ENCODE data around the gene CYBA.
"Not testable (repeated sequence)": the region's sequence is repeated elsewhere in the genome, so short reads cannot be mapped to it uniquely, and the experiment has no call there.

The CYBA gene

GRCh38 chr16:88614818-88615580 lies 35.9 kb downstream of the CYBA start:
- no peak for DNase-seq (ENCODE audit: low read depth in 2 of 2)

DNA sequence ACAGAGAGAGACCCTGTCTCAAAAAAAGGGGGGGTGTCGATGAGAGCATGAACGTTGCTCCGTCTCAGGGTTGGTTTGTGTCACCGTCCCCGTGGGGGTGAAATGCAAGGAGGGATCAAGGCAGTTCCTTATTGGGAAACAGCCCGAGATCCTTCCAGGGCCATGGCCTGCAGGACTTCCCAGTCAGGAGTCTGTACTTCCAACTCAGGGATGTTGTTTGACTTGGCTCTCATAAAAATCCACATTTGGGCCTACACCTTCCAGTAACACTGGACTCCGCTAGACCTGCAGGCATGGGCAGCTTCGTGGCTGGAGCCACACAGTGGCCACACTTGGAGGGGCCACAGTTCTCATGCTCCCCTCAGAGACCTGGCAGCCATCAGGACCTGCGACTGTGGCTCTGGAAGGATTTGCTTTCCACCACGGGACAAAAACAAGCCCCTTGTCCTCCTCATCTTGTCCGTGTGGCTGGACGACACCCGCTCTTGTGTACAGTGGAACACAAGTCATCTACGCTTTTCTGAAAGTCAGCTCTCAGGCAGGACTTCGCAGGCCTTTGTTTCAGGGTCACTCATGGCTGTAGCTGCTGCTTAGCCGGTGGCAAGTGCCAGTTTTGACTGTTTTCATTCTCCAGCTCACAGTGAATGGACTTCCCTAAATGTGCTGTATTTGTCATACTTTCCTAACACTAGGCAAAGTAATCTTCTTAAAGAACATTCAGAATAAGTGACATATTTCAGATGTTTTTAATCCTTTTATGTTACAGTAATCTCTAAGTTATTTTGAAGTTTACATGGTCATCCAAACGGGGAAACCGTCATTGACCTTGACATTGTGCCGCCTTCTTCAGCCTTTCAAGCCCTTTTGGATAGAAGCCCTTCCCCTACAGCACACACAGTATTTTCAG lies 36.7 kb downstream of the CYBA start:
- DNase-seq (ENCODE audit: low read depth in 2 of 2), result no peak

GRCh38 chr16:88613293-88613692 lies 37.6 kb downstream of the CYBA start:
- DNase-seq (ENCODE audit: low read depth in 2 of 2), result no peak

- no peak for DNase-seq (ENCODE audit: low read depth in 2 of 2)
Observed at GRCh38 chr16:88610909-88611812, 39.7 kb downstream of the CYBA start.

GRCh38 chr16:88610080-88610479 lies 40.8 kb downstream of the CYBA start:
- no peak for DNase-seq (ENCODE audit: low read depth in 2 of 2)

- not testable (repeated sequence) for DNase-seq (ENCODE audit: low read depth in 2 of 2)
Observed at GRCh38 chr16:88609426-88609825, 41.4 kb downstream of the CYBA start.

DNA sequence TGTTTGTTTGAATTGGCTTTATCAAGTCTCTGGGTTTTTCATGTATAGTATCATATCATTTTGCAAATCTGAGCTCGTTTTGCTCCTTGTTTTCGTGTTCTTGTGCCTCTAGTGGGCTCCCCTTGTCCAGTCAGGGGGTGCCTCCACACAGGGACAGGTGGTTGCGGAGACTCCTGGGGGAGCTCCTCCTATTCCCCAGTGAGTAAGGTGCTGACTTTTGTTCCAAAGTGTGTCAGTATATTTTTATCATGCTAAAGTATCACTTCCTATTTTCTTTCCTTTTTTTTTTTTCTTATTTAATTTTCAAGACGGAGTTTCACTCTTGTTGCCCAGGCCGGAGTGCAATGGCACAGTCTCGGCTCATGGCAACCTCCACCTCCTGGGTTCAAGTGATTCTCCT lies 42.8 kb downstream of the CYBA start:
- no peak for DNase-seq (ENCODE audit: low read depth in 2 of 2)

- DNase-seq (ENCODE audit: low read depth in 2 of 2), result no peak
Observed at GRCh38 chr16:88606148-88606757, 44.6 kb downstream of the CYBA start.

DNA sequence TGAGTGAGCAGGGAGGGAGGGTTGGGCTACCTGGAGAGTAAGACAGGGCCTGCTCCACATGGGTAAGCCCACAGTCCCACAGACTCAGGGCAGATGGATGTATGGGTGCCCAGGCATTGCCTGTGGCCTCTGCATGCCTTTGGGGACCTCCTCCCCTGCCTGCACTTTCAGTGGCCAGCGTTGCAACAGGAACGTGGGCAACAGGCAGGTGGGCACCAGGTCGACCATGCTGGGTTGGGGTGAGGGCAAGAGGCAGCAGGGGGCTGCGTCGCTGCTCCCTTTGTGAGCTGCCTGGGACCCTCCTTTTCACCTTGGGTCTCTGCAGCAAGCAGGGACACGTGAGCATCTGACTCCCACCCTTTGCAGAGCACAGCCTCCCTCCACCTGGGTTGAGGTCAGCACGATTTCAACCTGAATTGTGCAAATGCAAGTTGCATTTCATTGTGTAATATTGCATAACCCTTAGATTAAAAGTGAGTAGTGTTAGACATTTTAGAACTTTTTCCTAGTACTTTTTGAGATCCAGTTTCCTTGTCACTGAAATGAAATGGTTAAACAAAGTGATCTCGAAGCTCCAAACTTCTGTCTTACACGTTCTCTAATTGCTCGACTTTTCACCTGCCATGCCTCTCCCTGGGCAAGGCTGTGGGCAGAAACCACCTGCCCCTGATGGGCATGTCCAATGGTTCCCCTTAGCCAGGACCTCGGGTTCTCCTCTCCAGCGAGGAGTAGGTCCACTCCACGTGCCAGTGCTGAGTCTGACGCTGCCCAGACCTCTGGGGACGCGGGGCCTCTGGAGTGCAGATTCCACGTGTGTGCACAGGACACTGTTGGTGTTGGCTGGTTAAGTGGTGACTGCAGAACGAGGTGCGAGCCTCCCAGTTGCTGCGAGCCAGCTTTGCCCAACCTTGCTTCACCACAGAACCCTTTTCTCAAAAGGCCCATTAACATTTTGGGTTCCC lies 45.4 kb downstream of the CYBA start:
- no peak for DNase-seq (ENCODE audit: low read depth in 2 of 2)

DNA sequence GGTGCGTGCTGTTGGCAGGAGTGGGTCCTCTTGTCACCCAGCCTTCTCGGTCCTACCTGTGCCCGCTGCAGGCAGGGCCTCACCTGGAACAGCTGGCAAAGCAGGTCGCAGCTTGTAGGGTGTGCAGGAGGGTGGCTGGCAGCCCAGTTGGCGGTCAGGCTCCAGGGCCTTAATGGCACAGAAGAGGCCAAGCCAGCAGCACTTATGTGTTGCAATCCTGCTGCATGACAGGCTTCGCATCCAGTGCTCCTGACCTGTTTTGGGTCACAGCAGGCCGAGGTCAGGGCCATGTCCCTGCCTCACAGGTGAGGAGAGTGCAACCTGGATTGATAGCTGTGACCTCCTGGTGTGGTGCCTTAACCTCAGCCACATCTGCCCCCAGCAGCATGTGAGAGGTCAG lies 48.8 kb downstream of the CYBA start:
- DNase-seq (ENCODE audit: low read depth in 2 of 2), result no peak

GRCh38 chr16:88601313-88602036 lies 49.4 kb downstream of the CYBA start:
- no peak for DNase-seq (ENCODE audit: low read depth in 2 of 2)

DNA sequence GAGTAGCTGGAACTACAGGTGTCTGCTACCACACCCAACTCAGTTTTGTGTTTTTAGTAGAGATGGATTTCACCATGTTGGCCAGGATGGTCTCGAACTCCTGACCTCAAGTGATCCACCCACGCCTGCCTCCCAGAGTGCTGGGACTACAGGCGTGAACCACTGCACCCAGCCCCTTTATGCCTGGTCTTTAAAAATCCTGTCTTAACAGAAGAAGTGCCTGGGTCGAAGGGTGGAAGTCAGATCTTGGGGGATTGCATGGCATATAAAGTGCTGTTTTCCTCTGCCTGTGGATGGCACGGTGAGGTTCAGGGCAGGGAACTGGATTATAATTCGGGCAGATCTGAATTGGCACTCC lies 50.3 kb downstream of the CYBA start:
- DNase-seq (ENCODE audit: low read depth in 2 of 2), result no peak

DNA sequence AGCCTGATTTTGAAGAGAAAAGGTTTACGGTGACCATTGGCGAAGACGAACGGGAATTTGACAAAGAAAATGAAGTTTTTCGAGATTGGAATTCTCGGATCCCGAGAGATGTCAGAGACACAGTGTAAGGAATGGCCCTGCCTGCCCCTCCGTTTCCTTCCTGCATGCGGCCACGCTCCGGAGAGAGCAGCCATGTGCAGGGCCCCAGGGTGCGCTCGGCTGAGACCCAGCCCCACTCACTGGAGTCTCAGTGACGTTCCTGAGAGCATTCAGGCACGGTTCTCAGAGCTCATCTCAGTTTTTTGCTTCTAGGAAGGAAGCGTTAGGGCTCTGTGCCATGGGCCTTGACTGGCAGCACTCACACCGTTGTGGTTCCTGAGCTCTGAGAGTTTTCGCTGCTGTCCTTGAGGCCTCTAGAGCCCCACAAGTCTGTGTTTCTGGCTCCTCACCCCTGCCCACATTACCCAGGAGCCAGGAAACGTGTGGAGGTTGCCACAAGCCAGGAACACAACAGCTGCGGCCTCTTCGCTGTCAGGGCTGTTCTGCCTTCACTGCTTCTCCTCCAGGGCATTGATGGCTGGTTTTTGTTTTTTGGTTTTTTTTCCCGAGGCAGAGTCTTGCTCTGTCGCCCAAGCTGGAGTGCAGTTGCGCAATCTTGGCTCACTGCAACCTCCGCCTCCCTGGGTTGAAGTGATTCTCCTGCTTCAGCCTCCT lies 50.9 kb downstream of the CYBA start:
- DNase-seq (ENCODE audit: low read depth in 2 of 2), result no peak

DNA sequence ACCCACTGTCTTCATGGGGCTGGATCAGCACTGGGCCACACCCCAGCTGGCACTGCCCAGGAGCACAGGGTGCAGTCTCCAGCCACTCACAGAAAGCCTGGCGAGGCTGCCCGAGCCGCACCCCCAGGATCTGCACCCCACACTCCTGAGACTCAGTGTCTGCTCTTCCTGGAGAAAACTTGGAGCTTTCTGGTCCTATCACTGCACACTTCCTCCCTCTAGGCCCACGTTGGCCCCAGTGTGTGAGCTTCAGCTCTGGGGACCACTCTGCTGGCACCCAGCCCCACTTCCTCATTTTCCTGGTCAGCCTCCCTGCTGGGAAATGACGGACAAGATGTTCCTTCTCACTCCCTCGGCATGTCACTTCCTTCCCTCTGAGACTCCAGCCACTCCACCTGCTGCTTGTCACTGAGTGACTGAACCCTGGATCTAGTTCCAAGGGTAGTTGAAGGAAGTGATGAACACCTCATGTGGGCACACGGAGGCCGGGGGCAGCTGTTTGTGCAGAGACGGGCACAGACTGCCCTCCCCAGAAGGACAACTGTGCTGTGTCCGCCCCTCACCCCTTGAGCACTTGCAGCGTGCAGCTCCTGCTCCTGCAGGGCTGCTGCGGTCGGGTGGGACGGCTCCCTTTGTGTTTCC lies 51.6 kb downstream of the CYBA start:
- DNase-seq (ENCODE audit: low read depth in 2 of 2), result no peak

DNA sequence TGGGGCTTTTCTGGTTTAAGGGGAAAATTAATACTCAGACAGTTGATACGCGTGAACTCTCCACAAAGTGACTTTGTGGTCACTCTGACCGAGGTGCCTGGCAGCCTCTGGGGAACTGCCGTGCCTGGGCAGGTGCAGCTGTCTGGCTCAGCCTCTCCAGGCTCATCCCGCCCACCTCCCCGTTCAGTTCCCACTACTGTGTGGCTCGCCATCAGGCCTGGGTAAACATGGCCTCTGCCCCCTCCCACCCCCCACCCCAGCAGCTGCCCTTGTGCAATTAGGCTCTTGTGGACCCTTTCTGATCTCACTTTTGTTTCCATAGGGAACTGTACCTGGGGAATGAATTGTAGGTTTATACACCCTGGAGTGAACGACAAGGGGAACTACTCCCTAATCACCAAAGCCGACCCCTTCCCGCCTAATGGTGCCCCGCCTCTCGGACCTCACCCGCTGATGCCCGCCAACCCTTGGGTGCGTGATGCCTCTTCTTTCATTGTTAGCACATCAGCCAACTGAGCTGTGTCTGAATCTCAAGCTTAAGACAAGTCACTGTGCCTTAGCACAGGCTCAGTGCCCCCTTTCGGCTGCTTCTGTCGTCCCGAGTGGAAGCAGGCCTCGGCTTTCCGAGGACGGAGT lies 52.9 kb downstream of the CYBA start:
- no peak for DNase-seq (ENCODE audit: low read depth in 2 of 2)

DNA sequence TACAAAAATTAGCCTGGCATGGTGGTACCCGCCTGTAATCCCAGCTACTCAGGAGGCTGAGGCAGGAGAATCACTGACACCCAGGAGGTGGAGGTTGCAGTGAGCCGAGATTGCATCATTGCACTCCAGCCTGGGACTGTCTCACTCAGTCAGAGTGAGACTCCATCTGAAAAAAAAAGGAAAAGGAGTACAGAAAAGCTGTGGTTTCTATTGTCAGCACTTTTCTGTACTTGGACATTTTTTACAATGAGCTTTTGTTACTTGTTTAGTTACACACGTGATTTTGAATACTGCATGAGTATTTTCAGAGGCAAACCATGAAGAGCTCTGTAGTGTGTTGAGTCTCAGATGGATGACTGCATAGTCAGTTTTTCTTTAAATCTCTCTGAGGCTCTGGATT lies 54.4 kb downstream of the CYBA start:
- DNase-seq (ENCODE audit: low read depth in 2 of 2), result no peak

DNA sequence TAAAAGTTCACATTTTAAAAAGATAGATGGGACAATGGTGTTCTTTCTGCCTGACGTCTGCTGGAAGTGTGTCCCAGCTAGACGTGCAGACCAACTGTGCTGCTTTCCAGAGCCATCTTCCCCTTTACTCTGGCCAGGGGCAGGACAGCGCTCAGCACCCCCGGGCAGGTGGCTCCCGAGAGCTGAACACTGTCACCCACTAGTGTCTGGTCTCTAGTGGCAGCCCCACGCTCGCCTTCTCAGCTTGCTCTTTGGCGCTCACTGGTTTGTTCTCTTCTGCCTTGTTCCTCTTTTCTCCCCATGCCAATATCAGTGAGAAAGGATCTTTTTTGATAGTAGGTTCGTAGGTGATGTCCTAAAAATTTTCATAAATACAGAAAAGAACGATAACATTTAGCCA lies 54.9 kb downstream of the CYBA start:
- no peak for DNase-seq (ENCODE audit: low read depth in 2 of 2)

DNA sequence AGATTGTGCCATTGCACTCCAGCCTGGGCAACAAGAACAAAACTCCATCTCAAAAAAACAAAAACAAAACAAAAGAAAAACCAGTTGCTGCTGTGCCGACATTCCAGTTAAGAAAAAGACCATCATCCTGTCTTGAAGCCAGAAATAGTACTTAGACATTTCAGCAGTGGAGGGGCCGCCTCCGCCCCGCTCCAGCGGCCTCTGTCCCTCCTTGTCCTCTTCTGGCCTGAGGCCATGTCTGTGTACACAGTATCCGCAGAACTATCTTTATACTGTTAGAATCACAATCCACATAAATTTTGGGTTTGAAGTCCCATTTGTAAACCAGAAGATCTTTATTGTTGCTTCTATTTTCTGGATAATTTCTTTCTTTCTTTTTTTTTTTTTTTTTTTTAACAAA lies 55.8 kb downstream of the CYBA start:
- no peak for DNase-seq (ENCODE audit: low read depth in 2 of 2)

Measured in stimulated activated CD4-positive, alpha-beta T cell treated with anti-CD3 and anti-CD28 coated beads, Interleukin-15, amount 100 ng/mL, for 48 hours (primary cell).